HG03066 (cell line): ENCODE results near the gene ACSM2A.
"Not testable (repeated sequence)": the region's sequence is repeated elsewhere in the genome, so short reads cannot be mapped to it uniquely, and the experiment has no call there.

Experiments used
- ATAC-seq: cut with Tn5 transposase; IDR thresholded peaks from one replicate; pipeline ENCODE4 v1.9.1; 2021; ENCODE audit warnings: low read depth; ENCODE audit not compliant: unreplicated experiment

Gene ACSM2A

GRCh38 chr16:20446652-20447393, 4.5 kb upstream of the ACSM2A start:
- not testable (repeated sequence) for ATAC-seq

GRCh38 chr16:20453633-20454032, 2.3 kb downstream of the ACSM2A start:
- ATAC-seq: not testable (repeated sequence)

GRCh38 chr16:20459227-20459626, 7.9 kb downstream of the ACSM2A start:
- ATAC-seq: not testable (repeated sequence)

GRCh38 chr16:20460313-20460712, 9.0 kb downstream of the ACSM2A start:
- ATAC-seq: not testable (repeated sequence)

- not testable (repeated sequence) for ATAC-seq
These were observed 17.6 kb downstream of the ACSM2A start for GRCh38 chr16:20468954-20469353.

GRCh38 chr16:20469930-20470329, 18.6 kb downstream of the ACSM2A start:
- not testable (repeated sequence) for ATAC-seq

GRCh38 chr16:20470732-20471131, 19.4 kb downstream of the ACSM2A start:
- not testable (repeated sequence) for ATAC-seq

GRCh38 chr16:20477188-20477744, 25.9 kb downstream of the ACSM2A start:
- not testable (repeated sequence) for ATAC-seq

- ATAC-seq: not testable (repeated sequence)
These were observed 32.7 kb downstream of the ACSM2A start for GRCh38 chr16:20483989-20484388.

- ATAC-seq: no peak
These were observed 33.4 kb downstream of the ACSM2A start for GRCh38 chr16:20484726-20485125.

- no peak for ATAC-seq
These were observed 34.1 kb downstream of the ACSM2A start for GRCh38 chr16:20485408-20485807.

- ATAC-seq: not testable (repeated sequence)
These were observed 39.7 kb downstream of the ACSM2A start for GRCh38 chr16:20490994-20491393.

- not testable (repeated sequence) for ATAC-seq
These were observed 40.1 kb downstream of the ACSM2A start for GRCh38 chr16:20491448-20491847.

GRCh38 chr16:20504418-20504817, 53.1 kb downstream of the ACSM2A start:
- no peak for ATAC-seq

- ATAC-seq: no peak
These were observed 56.0 kb downstream of the ACSM2A start for GRCh38 chr16:20507280-20507679.

GRCh38 chr16:20510323-20510722, 59.0 kb downstream of the ACSM2A start:
- no peak for ATAC-seq

- ATAC-seq: no peak
These were observed 64.4 kb downstream of the ACSM2A start for GRCh38 chr16:20515688-20516090.

GRCh38 chr16:20517149-20517548, 65.8 kb downstream of the ACSM2A start:
- no peak for ATAC-seq

GRCh38 chr16:20519231-20519630, 67.9 kb downstream of the ACSM2A start:
- no peak for ATAC-seq

GRCh38 chr16:20520103-20520502, 68.8 kb downstream of the ACSM2A start:
- no peak for ATAC-seq

GRCh38 chr16:20531795-20532194, 80.5 kb downstream of the ACSM2A start:
- ATAC-seq: not testable (repeated sequence)

GRCh38 chr16:20532284-20532792, 81.0 kb downstream of the ACSM2A start:
- ATAC-seq: not testable (repeated sequence)
